ENCODE results near the gene ENPP3. TPM values are rescaled to one million over a fixed set of nuclear protein-coding genes. Genes with fewer than 3 reads are reported as not detected.

Gene ENPP3
- polyA plus RNA-seq, 3 donors: not detected

GRCh38 chr6:131758920-131759319 lies 121.8 kb downstream of the ENPP3 start:
- intact Hi-C loops (cut with micrococcal nuclease): no loop called here
- peaks cover 0 to 2% (median 0%) of the 10 kb centered on the region in 7 donors for H3K9me3 Mint-ChIP-seq
- no peaks in the 10 kb centered on the region for H3K79me2 ChIP-seq (ENCODE audit: insufficient read depth, low read length)
- DNase-seq: no peak
- no peak overlapping the region for H3K4me2 ChIP-seq (replicated peaks; ENCODE audit: extremely low read depth, low read length, poor library complexity, severe bottlenecking)
- no peaks in the 10 kb centered on the region for H3K9me3 ChIP-seq (replicated peaks in 1 of 2; ENCODE audit: control insufficient read depth in 1 of 2, insufficient read depth in 1 of 2, low read length in 2 of 2)
- no peaks in the 10 kb centered on the region for H3K4me1 Mint-ChIP-seq
- H3K27ac Mint-ChIP-seq: no peak overlapping the region
- H3K27me3 Mint-ChIP-seq (ENCODE audit: low read depth in 3 of 3): peaks cover 1 to 10% (median 4%) of the 10 kb centered on the region in 3 donors
- H3K4me3 Mint-ChIP-seq: no peak overlapping the region
- TF ChIP-seq CTCF (IDR thresholded peaks at IDR 0.05): no peak
- no peaks in the 10 kb centered on the region for H4K20me1 ChIP-seq (ENCODE audit: insufficient read depth, low read length)
- H3K4me1 ChIP-seq (ENCODE audit: control insufficient read depth in 1 of 2, insufficient read depth in 2 of 2, low read length in 2 of 2): no peaks in the 10 kb centered on the region
- H3K9ac ChIP-seq (ENCODE audit: insufficient read depth, low read length, poor library complexity, severe bottlenecking): no peak overlapping the region
- no CpG with 5 or more reads among the region's 4 CpGs for WGBS (ENCODE audit: insufficient coverage)
- no peak overlapping the region for H3K4me3 ChIP-seq (replicated peaks in 1 of 3; ENCODE audit: low read depth in 2 of 3, low read length in 3 of 3)
- no peaks in the 10 kb centered on the region for H3K36me3 Mint-ChIP-seq
- H2AFZ ChIP-seq (ENCODE audit: insufficient read depth, low read depth, low read length, poor library complexity, severe bottlenecking): no peak overlapping the region
- no peaks in the 10 kb centered on the region for H3K36me3 ChIP-seq (replicated peaks in 1 of 2; ENCODE audit: control insufficient read depth in 1 of 2, insufficient read depth in 2 of 2, low read length in 2 of 2)
- no peak overlapping the region for H3K27ac ChIP-seq (ENCODE audit: low read depth in 1 of 2, low read length in 2 of 2)
- no peaks in the 10 kb centered on the region for H3K27me3 ChIP-seq (ENCODE audit: control insufficient read depth in 2 of 2, insufficient read depth in 2 of 2, low read length in 2 of 2)

DNA sequence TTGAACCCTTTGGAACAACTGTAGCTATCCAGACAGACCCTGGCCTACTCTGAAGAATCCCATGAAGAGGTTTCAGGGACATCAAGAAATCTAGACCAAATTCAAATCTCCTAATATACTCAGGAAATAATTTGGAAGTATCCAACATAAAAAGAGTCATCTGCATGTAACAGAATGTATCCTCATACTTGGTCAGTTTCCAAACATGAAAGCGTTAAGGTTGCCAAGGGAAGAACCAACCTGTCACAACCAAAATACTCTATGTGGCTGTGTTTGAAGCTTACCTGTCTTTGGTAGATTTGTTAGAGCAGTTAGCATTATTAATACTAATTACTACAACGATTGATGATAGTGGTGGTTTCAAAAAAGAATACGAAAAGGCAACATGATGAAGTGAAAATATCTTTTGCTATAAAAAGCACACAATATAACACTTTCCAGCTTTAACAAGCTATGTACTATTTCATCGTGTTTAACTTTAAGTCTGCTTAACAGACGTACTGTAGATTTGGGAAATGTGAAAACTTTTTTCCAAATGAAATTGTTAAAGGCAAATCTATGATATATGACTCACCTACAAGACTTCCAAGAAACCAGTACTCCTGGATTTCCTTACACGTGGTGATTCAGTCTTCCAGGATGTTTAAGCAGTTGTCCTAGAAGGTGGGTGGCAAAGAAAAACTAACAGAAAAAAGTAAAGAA lies 124.1 kb downstream of the ENPP3 start:
- Histone ChIP-seq H3K4me2 (replicated peaks; ENCODE audit: extremely low read depth, low read length, poor library complexity, severe bottlenecking) (no peak overlapping the region), H4K20me1 (ENCODE audit: insufficient read depth, low read length) (no peaks in the 10 kb centered on the region), H3K9me3 (replicated peaks in 1 of 2; ENCODE audit: control insufficient read depth in 1 of 2, insufficient read depth in 1 of 2, low read length in 2 of 2) (no peaks in the 10 kb centered on the region), H2AFZ (ENCODE audit: insufficient read depth, low read depth, low read length, poor library complexity, severe bottlenecking) (no peak overlapping the region), H3K27me3 (ENCODE audit: control insufficient read depth in 2 of 2, insufficient read depth in 2 of 2, low read length in 2 of 2) (no peaks in the 10 kb centered on the region), H3K4me1 (ENCODE audit: control insufficient read depth in 1 of 2, insufficient read depth in 2 of 2, low read length in 2 of 2) (no peaks in the 10 kb centered on the region), H3K27ac (ENCODE audit: low read depth in 1 of 2, low read length in 2 of 2) (no peak overlapping the region), H3K4me3 (replicated peaks in 1 of 3; ENCODE audit: low read depth in 2 of 3, low read length in 3 of 3) (no peak overlapping the region), H3K79me2 (ENCODE audit: insufficient read depth, low read length) (no peaks in the 10 kb centered on the region), H3K9ac (ENCODE audit: insufficient read depth, low read length, poor library complexity, severe bottlenecking) (no peak overlapping the region), H3K36me3 (replicated peaks in 1 of 2; ENCODE audit: control insufficient read depth in 1 of 2, insufficient read depth in 2 of 2, low read length in 2 of 2) (no peaks in the 10 kb centered on the region)
- peaks cover 0 to 3% (median 0%) of the 10 kb centered on the region in 7 donors for H3K9me3 Mint-ChIP-seq
- no peak overlapping the region for H3K4me3 Mint-ChIP-seq
- no peaks in the 10 kb centered on the region for H3K4me1 Mint-ChIP-seq
- no peak for TF ChIP-seq CTCF (IDR thresholded peaks at IDR 0.05)
- intact Hi-C loops (cut with micrococcal nuclease): no loop called here
- H3K27ac Mint-ChIP-seq: no peak overlapping the region
- no peaks in the 10 kb centered on the region for H3K36me3 Mint-ChIP-seq
- H3K27me3 Mint-ChIP-seq (ENCODE audit: low read depth in 3 of 3): peaks cover 1 to 7% (median 3%) of the 10 kb centered on the region in 3 donors
- no peak for DNase-seq
- WGBS (ENCODE audit: insufficient coverage): no CpG with 5 or more reads among the region's 6 CpGs

Data from CD14-positive monocyte (primary cell).